ENCODE measurements around the gene NCOA3.

- TF ChIP-seq POLR2AphosphoS5 (IDR thresholded peaks at IDR 0.05), result no peak
- TF ChIP-seq POLR2A (IDR thresholded peaks at IDR 0.05), result no peak
- TF ChIP-seq CTCF (IDR thresholded peaks at IDR 0.05), result no peak
Measured at GRCh38 chr20:47459344-47460073, 42.2 kb upstream of the NCOA3 start.
